IMR-90 (cell line): ENCODE results near the gene COLEC12. TPM values are rescaled to one million over a fixed set of nuclear protein-coding genes. Genes with fewer than 3 reads are reported as not detected.

Experiments
- ATAC-seq: fragments of 200-7000 bp; cut with Tn5 transposase; 2 replicates; pipeline ENCODE4 v1.9.1; 2020; ENCODE audit warnings: low read depth, mild to moderate bottlenecking, moderate library complexity
- BruUV-seq: library from RNA; stranded (reverse); fragments of 400-500 nt; replicated peaks from 2 replicates; lab custom pipeline; 2021; lab: Mats Ljungman, UMichigan
- CTCF ChIA-PET: fragments of 300-600 bp; formaldehyde crosslinking; extraction: SDS; loops from one replicate; lab custom pipeline; 2021; ENCODE audit warnings: antibody characterized with exemption; lab: Yijun Ruan, JAX
- POLR2A ChIA-PET: fragments of 300-600 bp; sonication (Branson Sonifier 250); formaldehyde crosslinking; loops from one replicate; lab custom pipeline; 2022; ENCODE audit warnings: antibody characterized with exemption; ENCODE audit not compliant: unreplicated experiment; lab: Charles Lee
- DNase-seq: peaks from one replicate; pipeline ENCODE4 v3.0.0; 2013
- H2AFZ ChIP-seq: replicated peaks from 2 replicates; pipeline ENCODE3; 2013; ENCODE audit warnings: low read length, mild to moderate bottlenecking; ENCODE audit not compliant: poor library complexity
- H2AK5ac ChIP-seq: 2 replicates; pipeline ENCODE4 v1.6.1; 2013; ENCODE audit warnings: low read depth, low read length, inconsistent platforms
- H2AK9ac ChIP-seq: replicated peaks from 2 replicates; pipeline ENCODE3; 2013; ENCODE audit warnings: mild to moderate bottlenecking, low read depth, low read length, moderate library complexity; ENCODE audit not compliant: poor library complexity
- H2BK120ac ChIP-seq: 2 replicates; pipeline ENCODE4 v1.6.1; 2013; ENCODE audit warnings: low read depth, low read length, inconsistent platforms
- H2BK15ac ChIP-seq: 3 replicates; pipeline ENCODE4 v1.6.1; 2013; ENCODE audit warnings: low read depth, low read length, inconsistent platforms
- H2BK20ac ChIP-seq: 2 replicates; pipeline ENCODE4 v1.6.1; 2013; ENCODE audit warnings: low read depth, mild to moderate bottlenecking, inconsistent platforms, low read length, moderate library complexity
- H2BK5ac ChIP-seq: 2 replicates; pipeline ENCODE4 v1.6.1; 2013; ENCODE audit warnings: mild to moderate bottlenecking, low read depth, low read length, inconsistent platforms; ENCODE audit not compliant: poor library complexity, severe bottlenecking
- H3K14ac ChIP-seq: replicated peaks from 2 replicates; pipeline ENCODE4 v1.6.1; 2013; ENCODE audit warnings: low read depth, low read length, inconsistent platforms
- H3K18ac ChIP-seq: 2 replicates; pipeline ENCODE4 v1.6.1; 2013; ENCODE audit warnings: low read depth, low read length, control low read depth
- H3K23ac ChIP-seq: 2 replicates; pipeline ENCODE4 v1.6.1; 2013; ENCODE audit warnings: low read depth, low read length, inconsistent platforms
- H3K27ac ChIP-seq: 2 replicates; pipeline ENCODE4 v1.5.1; 2013; ENCODE audit warnings: mild to moderate bottlenecking, control low read depth, low read length; ENCODE audit not compliant: insufficient read depth
- H3K27me3 ChIP-seq: 2 replicates; pipeline ENCODE4 v1.6.1; 2013; ENCODE audit warnings: low read length; ENCODE audit not compliant: control insufficient read depth, insufficient read depth
- H3K36me3 ChIP-seq: 2 replicates; pipeline ENCODE4 v1.6.1; 2013; ENCODE audit warnings: low read length, mixed read lengths; ENCODE audit not compliant: control insufficient read depth, insufficient read depth
- H3K4ac ChIP-seq: 2 replicates; pipeline ENCODE4 v1.6.1; 2013; ENCODE audit warnings: low read depth, low read length, inconsistent platforms
- H3K4me1 ChIP-seq: 2 replicates; pipeline ENCODE4 v1.6.1; 2013; ENCODE audit warnings: low read length, mixed read lengths; ENCODE audit not compliant: control insufficient read depth, insufficient read depth
- H3K4me2 ChIP-seq: 2 replicates; pipeline ENCODE4 v1.6.1; 2013; ENCODE audit warnings: low read depth, mild to moderate bottlenecking, control low read depth, low read length, moderate library complexity
- H3K4me3 ChIP-seq: 2 replicates; pipeline ENCODE4 v1.5.1; 2013; ENCODE audit warnings: low read depth, mild to moderate bottlenecking, control low read depth, low read length, moderate library complexity; ENCODE audit not compliant: insufficient read depth
- H3K56ac ChIP-seq: 2 replicates; pipeline ENCODE4 v1.6.1; 2013; ENCODE audit warnings: low read length, inconsistent platforms; ENCODE audit not compliant: insufficient read depth; ENCODE audit errors: extremely low read depth
- H3K79me1 ChIP-seq, 2 experiments: 2 replicates each; pipeline ENCODE4 v1.6.1; 2013; ENCODE audit warnings: low read length in 2 of 2, inconsistent platforms in 1 of 2, low read depth in 1 of 2
- H3K9ac ChIP-seq: 2 replicates; pipeline ENCODE4 v1.6.1; 2013; ENCODE audit warnings: low read depth, low read length, control low read depth
- H3K9me1 ChIP-seq: 2 replicates; pipeline ENCODE4 v1.6.1; 2013; ENCODE audit warnings: low read length, inconsistent platforms; ENCODE audit not compliant: insufficient read depth
- H3K9me3 ChIP-seq: 2 replicates; pipeline ENCODE4 v1.6.1; 2013; ENCODE audit warnings: low read length; ENCODE audit not compliant: control insufficient read depth, insufficient read depth
- H4K20me1 ChIP-seq: 2 replicates; pipeline ENCODE4 v1.6.1; 2013; ENCODE audit warnings: low read length, inconsistent platforms; ENCODE audit not compliant: insufficient read depth
- H4K5ac ChIP-seq: 2 replicates; pipeline ENCODE4 v1.6.1; 2013; ENCODE audit warnings: mild to moderate bottlenecking, low read depth, low read length, control low read depth
- H4K8ac ChIP-seq, 2 experiments: 2 replicates each; pipeline ENCODE4 v1.6.1; 2013; ENCODE audit warnings: low read depth in 2 of 2, low read length in 2 of 2, control low read depth in 1 of 2, inconsistent platforms in 1 of 2
- H4K91ac ChIP-seq: 2 replicates; pipeline ENCODE4 v1.6.1; 2013; ENCODE audit warnings: low read depth, low read length, inconsistent platforms; ENCODE audit not compliant: insufficient read depth
- BHLHE40 ChIP-seq: fragments of 150-350 bp; IDR thresholded peaks from 2 replicates; pipeline ENCODE4 v1.6.1; 2016; ENCODE audit warnings: mild to moderate bottlenecking, low read depth, low read length
- CEBPB ChIP-seq: IDR thresholded peaks from 2 replicates; pipeline ENCODE4 v1.6.1; 2012; ENCODE audit warnings: low read depth, low read length, improper control_type of control experiment
- CHD1 ChIP-seq: IDR thresholded peaks from 2 replicates; pipeline ENCODE4 v1.6.1; 2012; ENCODE audit warnings: low read depth, low read length, improper control_type of control experiment
- FOS ChIP-seq: fragments of 150-350 bp; IDR thresholded peaks from 2 replicates; pipeline ENCODE4 v1.6.1; 2016; ENCODE audit warnings: low read depth, low read length
- MAFK ChIP-seq: IDR thresholded peaks from 2 replicates; pipeline ENCODE4 v1.6.1; 2012; ENCODE audit warnings: low read depth, low read length, improper control_type of control experiment
- MAZ ChIP-seq: IDR thresholded peaks from 2 replicates; pipeline ENCODE4 v1.6.1; 2012; ENCODE audit warnings: low read depth, mild to moderate bottlenecking, low read length, improper control_type of control experiment, moderate library complexity, borderline replicate concordance
- MXI1 ChIP-seq: IDR thresholded peaks from 2 replicates; pipeline ENCODE4 v1.6.1; 2012; ENCODE audit warnings: low read depth, mild to moderate bottlenecking, low read length, moderate library complexity, borderline replicate concordance
- NFE2L2 ChIP-seq: fragments of 150-350 bp; IDR thresholded peaks from 2 replicates; pipeline ENCODE4 v1.6.1; 2016; ENCODE audit warnings: low read depth, mild to moderate bottlenecking, low read length
- POLR2A ChIP-seq: IDR thresholded peaks from 2 replicates; pipeline ENCODE4 v1.6.1; 2012; ENCODE audit warnings: mild to moderate bottlenecking, low read depth, low read length
- RAD21 ChIP-seq: IDR thresholded peaks from 2 replicates; pipeline ENCODE4 v1.6.1; 2012; ENCODE audit warnings: low read length, improper control_type of control experiment
- RFX5 ChIP-seq: IDR thresholded peaks from 2 replicates; pipeline ENCODE4 v1.8.0; 2012; ENCODE audit warnings: low read depth, mild to moderate bottlenecking, low read length, moderate library complexity
- SMC3 ChIP-seq: fragments of 150-350 bp; IDR thresholded peaks from 2 replicates; pipeline ENCODE4 v1.6.1; 2016; ENCODE audit warnings: low read depth, mild to moderate bottlenecking, antibody characterized with exemption, low read length, moderate library complexity
- WGBS, 2 experiments: methylation state at CpG; one replicate each; pipeline versions ENCODE4 v1.1.5 to v1.1.7; 2013; ENCODE audit warnings: missing lambda C conversion rate in 2 of 2; ENCODE audit not compliant: insufficient read length in 1 of 2; ENCODE audit errors: extremely low coverage in 2 of 2; 5-methylcytosine and 5-hydroxymethylcytosine counted together
- dilution Hi-C: fragments of 300-500 bp; cut with HindIII; formaldehyde crosslinking; loops from one replicate; pipeline ENCODE4 v1.14.3; 2018; ENCODE audit warnings: low sequenced_read_pairs; ENCODE audit not compliant: unreplicated experiment
- in situ Hi-C: fragments of 300-500 bp; cut with MboI; formaldehyde crosslinking; loops from 3 replicates; pipeline ENCODE4 v1.14.3; 2019; ENCODE audit warnings: low sequenced_read_pairs, inconsistent platforms, mixed read lengths
- intact Hi-C: fragments of 100-400 bp; cut with micrococcal nuclease; formaldehyde crosslinking; loops from 2 replicates; pipeline ENCODE4 v1.10.0; 2022
- polyA plus RNA-seq, 3 experiments: library from polyadenylated mRNA; depleted of rRNA; stranded (reverse); fragments of >200 nt; gene quantifications; 2 replicates each; pipeline ENCODE4 v1.2.3, GENCODE V29; 2012; ENCODE audit warnings: low replicate concordance in 1 of 3
- total RNA-seq: library from RNA; depleted of rRNA; stranded (reverse); fragments of >200 nt; gene quantifications from 2 replicates; pipeline ENCODE4 v1.2.3, GENCODE V29; 2012
- TF ChIP-seq, protein P1 (sequence below): fragments of 150-350 bp; IDR thresholded peaks from 2 replicates; pipeline ENCODE4 v1.6.1; 2017; ENCODE audit warnings: mild to moderate bottlenecking, antibody characterized with exemption, low read length, low read depth
- TF ChIP-seq, protein P2 (sequence below): fragments of 150-350 bp; IDR thresholded peaks from 2 replicates; pipeline ENCODE4 v1.6.1; 2016; ENCODE audit warnings: low read depth, mild to moderate bottlenecking, low read length, moderate library complexity, borderline replicate concordance

Gene COLEC12
- total and polyA plus RNA-seq, 2 of the 4 experiments (the other 2 are of a cell fraction), result 1.0 to 2.3 TPM

DNA sequence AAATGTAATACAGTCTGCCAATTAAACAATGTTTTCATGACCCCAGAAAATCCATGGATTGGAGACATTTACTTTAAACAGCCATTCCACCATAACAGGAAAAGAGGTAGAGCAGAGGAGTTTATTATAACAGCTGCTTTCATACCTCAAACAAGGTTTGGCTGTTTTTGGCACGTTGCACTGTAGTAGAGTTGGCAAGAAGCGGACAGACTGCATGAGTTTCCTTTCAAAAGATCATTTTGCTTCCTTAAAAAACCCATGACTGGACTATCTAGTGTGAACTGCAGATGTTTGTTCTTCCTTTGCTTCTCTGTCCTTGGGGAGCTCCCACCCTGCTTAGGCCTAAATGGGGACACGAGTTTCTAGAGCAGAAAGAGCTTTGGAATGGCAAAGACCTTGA, 124.2 kb downstream of the COLEC12 start:
- in situ Hi-C loops (no loop called here), intact Hi-C loops (no loop called here), dilution Hi-C loops (no loop called here)
- no peak for ATAC-seq
- ChIA-PET POLR2A (no interaction called here), CTCF (no interaction called here)
- H2BK5ac ChIP-seq, result no peak overlapping the region
- peaks cover 11% of the 10 kb centered on the region; the same call in 1 of the 2 replicates for H3K4me1 ChIP-seq
- no peak overlapping the region for H4K5ac ChIP-seq
- TF ChIP-seq RFX5 (no peak), FOS (no peak), CEBPB (no peak), NFE2L2 (no peak), MXI1 (no peak), RAD21 (no peak), BHLHE40 (no peak), POLR2A (no peak), MAZ (no peak), SMC3 (no peak), CHD1 (no peak), MAFK (no peak)
- TF ChIP-seq, protein P1, sequence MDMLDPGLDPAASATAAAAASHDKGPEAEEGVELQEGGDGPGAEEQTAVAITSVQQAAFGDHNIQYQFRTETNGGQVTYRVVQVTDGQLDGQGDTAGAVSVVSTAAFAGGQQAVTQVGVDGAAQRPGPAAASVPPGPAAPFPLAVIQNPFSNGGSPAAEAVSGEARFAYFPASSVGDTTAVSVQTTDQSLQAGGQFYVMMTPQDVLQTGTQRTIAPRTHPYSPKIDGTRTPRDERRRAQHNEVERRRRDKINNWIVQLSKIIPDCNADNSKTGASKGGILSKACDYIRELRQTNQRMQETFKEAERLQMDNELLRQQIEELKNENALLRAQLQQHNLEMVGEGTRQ, result no peak
- TF ChIP-seq, protein P2, sequence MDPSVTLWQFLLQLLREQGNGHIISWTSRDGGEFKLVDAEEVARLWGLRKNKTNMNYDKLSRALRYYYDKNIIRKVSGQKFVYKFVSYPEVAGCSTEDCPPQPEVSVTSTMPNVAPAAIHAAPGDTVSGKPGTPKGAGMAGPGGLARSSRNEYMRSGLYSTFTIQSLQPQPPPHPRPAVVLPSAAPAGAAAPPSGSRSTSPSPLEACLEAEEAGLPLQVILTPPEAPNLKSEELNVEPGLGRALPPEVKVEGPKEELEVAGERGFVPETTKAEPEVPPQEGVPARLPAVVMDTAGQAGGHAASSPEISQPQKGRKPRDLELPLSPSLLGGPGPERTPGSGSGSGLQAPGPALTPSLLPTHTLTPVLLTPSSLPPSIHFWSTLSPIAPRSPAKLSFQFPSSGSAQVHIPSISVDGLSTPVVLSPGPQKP, result no peak
- H3K9me1 ChIP-seq, result peaks cover 3% of the 10 kb centered on the region; the same call in 1 of the 2 replicates
- no peaks in the 10 kb centered on the region for H3K9me3 ChIP-seq
- H3K4me3 ChIP-seq, result no peak overlapping the region
- no peak overlapping the region for H3K23ac ChIP-seq
- H2AK5ac ChIP-seq, result no peak overlapping the region
- no peak overlapping the region for H4K8ac ChIP-seq
- no peak overlapping the region for H3K9ac ChIP-seq
- BruUV-seq, result no TSS peak
- H2BK15ac ChIP-seq, result no peak overlapping the region
- no peak overlapping the region for H2AFZ ChIP-seq
- H3K14ac ChIP-seq, result no peak overlapping the region
- no peaks in the 10 kb centered on the region for H3K79me1 ChIP-seq
- no peak overlapping the region for H3K27ac ChIP-seq
- no peaks in the 10 kb centered on the region for H4K20me1 ChIP-seq
- H4K91ac ChIP-seq, result no peak overlapping the region
- no peak overlapping the region for H2BK120ac ChIP-seq
- H3K18ac ChIP-seq, result no peak overlapping the region
- no peak overlapping the region for H3K4me2 ChIP-seq
- H3K27me3 ChIP-seq, result peaks cover 6% of the 10 kb centered on the region
- no peak overlapping the region for H3K4ac ChIP-seq
- no peaks in the 10 kb centered on the region for H3K36me3 ChIP-seq
- H3K56ac ChIP-seq, result no peak overlapping the region
- no CpG with 5 or more reads among the region's 3 CpGs for WGBS, 2 experiments
- DNase-seq, result peak; percentile 13
- H2BK20ac ChIP-seq, result no peak overlapping the region
- no peak overlapping the region for H2AK9ac ChIP-seq
